ENCODE data around the gene ZCCHC24.

ZCCHC24 gene

GRCh38 chr10:79404690-79405131 is 40.7 kb downstream of the ZCCHC24 start:
- peaks cover 0 to 2% of the 10 kb centered on the region in 2 experiments for H3K4me1 ChIP-seq (ENCODE audit: control insufficient read depth in 1 of 2, insufficient read depth in 1 of 2, low read depth in 1 of 2, low read length in 1 of 2)

GRCh38 chr10:79404231-79404609 is 41.2 kb downstream of the ZCCHC24 start:
- peaks cover 0 to 2% of the 10 kb centered on the region in 2 experiments for H3K4me1 ChIP-seq (ENCODE audit: control insufficient read depth in 1 of 2, insufficient read depth in 1 of 2, low read depth in 1 of 2, low read length in 1 of 2)
- no peak for TF ChIP-seq CTCF (IDR thresholded peaks at IDR 0.05)
- H3K36me3 ChIP-seq: no peaks in the 10 kb centered on the region
- no peak overlapping the region for H3K27ac ChIP-seq
- H3K27me3 ChIP-seq: peaks cover 95% of the 10 kb centered on the region
- no peak overlapping the region for H3K4me3 ChIP-seq (ENCODE audit: low read depth in 1 of 2, low read length in 1 of 2)
- H3K9me3 ChIP-seq: no peaks in the 10 kb centered on the region

More at GRCh38 chr10:79404690-79405131, 40.7 kb downstream of the ZCCHC24 start:
- no peak overlapping the region for H3K27ac ChIP-seq
- H3K27me3 ChIP-seq: peaks cover 95% of the 10 kb centered on the region
- no peaks in the 10 kb centered on the region for H3K36me3 ChIP-seq
- H3K9me3 ChIP-seq: no peaks in the 10 kb centered on the region
- H3K4me3 ChIP-seq (ENCODE audit: low read depth in 1 of 2, low read length in 1 of 2): no peak overlapping the region
- TF ChIP-seq CTCF (IDR thresholded peaks at IDR 0.05): no peak

- H3K27me3 ChIP-seq: peaks cover 95% of the 10 kb centered on the region
- no peak overlapping the region for H3K27ac ChIP-seq
- no peaks in the 10 kb centered on the region for H3K36me3 ChIP-seq
- no peaks in the 10 kb centered on the region for H3K9me3 ChIP-seq
- H3K4me3 ChIP-seq (ENCODE audit: low read depth in 1 of 2, low read length in 1 of 2): no peak overlapping the region
- TF ChIP-seq CTCF (IDR thresholded peaks at IDR 0.05): no peak
- peaks cover 0 to 2% of the 10 kb centered on the region in 2 experiments for H3K4me1 ChIP-seq (ENCODE audit: control insufficient read depth in 1 of 2, insufficient read depth in 1 of 2, low read depth in 1 of 2, low read length in 1 of 2)
Observed at GRCh38 chr10:79403441-79404230, 41.8 kb downstream of the ZCCHC24 start.

DNA sequence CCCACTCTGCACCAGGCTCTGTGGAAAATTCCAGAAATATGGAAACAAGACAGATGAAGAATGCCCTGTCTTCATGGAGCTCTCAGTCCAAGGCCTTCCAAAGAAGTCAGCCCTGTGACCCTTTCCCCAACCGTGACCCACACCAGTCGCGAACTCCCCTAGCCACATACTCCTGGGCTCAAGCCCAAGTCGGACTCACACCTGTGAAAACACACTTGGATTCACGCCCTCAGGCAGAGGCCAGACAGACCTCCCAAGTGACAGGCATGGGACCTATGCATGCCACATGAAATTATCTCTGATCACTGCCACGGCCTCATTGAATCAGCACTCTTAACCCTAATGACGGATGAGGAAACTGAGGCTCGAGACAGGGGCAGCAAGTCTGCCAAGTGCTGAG is 42.5 kb downstream of the ZCCHC24 start:
- Histone ChIP-seq H3K27ac (no peak overlapping the region), H3K9me3 (no peaks in the 10 kb centered on the region), H3K27me3 (peaks cover 94% of the 10 kb centered on the region), H3K4me3 (ENCODE audit: low read depth in 1 of 2, low read length in 1 of 2) (no peak overlapping the region), H3K36me3 (no peaks in the 10 kb centered on the region), H3K4me1 (ENCODE audit: control insufficient read depth in 1 of 2, insufficient read depth in 1 of 2, low read depth in 1 of 2, low read length in 1 of 2) (peaks cover 0 to 2% of the 10 kb centered on the region in 2 experiments)
- TF ChIP-seq CTCF (IDR thresholded peaks at IDR 0.05): no peak

- Histone ChIP-seq H3K4me1 (ENCODE audit: control insufficient read depth in 1 of 2, insufficient read depth in 1 of 2, low read depth in 1 of 2, low read length in 1 of 2) (peaks cover 0 to 2% of the 10 kb centered on the region in 2 experiments), H3K9me3 (no peaks in the 10 kb centered on the region), H3K4me3 (ENCODE audit: low read depth in 1 of 2, low read length in 1 of 2) (no peak overlapping the region), H3K27ac (no peak overlapping the region), H3K27me3 (peaks cover 94% of the 10 kb centered on the region), H3K36me3 (no peaks in the 10 kb centered on the region)
- no peak for TF ChIP-seq CTCF (IDR thresholded peaks at IDR 0.05)
Observed at GRCh38 chr10:79402625-79402946, 42.8 kb downstream of the ZCCHC24 start.
